GM21526 (cell line): ENCODE measurements around the gene MRGPRF.

Experiments
- ATAC-seq: cut with Tn5 transposase; IDR thresholded peaks from one replicate; pipeline ENCODE4 v1.9.1; 2021; ENCODE audit warnings: moderate library complexity; ENCODE audit not compliant: unreplicated experiment, low FRiP score

The MRGPRF gene

GRCh38 chr11:68969386-68969785, 43.7 kb downstream of the MRGPRF start:
- ATAC-seq, result no peak

GRCh38 chr11:68968306-68969250, 44.5 kb downstream of the MRGPRF start:
- ATAC-seq, result no peak

- no peak for ATAC-seq
These were observed 45.9 kb downstream of the MRGPRF start for GRCh38 chr11:68966894-68967780.

DNA sequence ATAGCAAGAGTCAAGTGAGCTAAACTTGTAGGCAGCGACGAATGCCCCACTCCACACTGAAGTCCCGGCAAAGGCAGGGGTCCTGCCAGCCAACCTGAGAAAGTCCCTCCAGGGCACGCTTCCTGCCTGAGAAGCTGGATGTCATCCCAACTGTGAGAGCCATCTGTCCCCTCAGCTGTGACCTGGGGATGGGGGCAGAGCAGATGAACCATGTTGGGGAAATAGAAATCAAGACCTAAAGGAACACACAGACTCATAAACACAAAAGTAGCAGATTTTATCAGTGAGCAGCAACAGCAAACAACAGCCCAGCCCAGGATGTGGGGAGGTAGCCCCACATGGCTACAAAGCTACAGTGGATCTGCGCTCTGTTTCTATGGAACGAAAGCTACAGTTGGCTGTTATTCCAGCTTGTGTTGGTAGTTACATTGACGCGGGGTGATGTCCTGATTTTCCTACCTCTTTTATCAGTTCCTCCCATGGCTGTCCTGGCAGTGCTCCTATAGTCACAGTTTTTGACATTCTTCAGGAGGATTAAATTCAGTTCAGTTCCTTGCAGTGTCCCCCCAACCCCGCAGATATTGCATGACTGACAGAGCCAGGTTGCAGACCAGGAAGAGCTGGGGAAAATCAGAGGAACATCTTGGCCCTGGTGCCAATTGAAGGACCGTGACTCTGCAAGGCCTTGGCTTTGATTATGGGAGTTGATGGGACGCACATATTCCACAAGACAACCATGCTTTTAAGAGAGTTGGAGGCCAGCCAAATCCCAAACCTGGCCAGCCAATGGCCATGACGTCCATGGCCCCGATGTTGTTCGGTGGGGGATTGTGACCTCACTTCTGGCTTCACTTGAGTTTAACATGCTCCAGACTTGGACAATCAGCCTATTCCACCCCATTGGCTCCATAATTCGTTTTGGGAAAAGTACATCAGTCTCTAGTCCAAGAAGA, 46.9 kb downstream of the MRGPRF start:
- no peak for ATAC-seq

DNA sequence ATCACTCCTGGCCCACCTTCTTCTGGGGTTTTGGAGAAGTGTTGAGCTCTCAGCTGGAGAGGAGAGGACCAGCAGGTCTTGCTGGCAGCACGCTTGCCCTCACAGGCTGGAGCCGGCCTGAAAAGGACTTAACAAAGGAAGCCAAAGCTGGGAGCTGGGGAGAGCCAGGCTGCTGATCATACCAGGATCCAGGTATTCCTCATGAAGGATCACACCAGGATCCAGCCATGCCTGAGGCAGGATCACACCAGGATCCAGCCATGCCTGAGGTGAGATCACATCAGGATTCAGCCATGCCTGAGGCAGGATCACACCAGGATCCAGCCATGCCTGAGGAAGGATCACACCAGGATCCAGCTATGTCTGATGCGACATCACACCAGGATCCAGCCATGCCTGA, 49.3 kb downstream of the MRGPRF start:
- no peak for ATAC-seq

DNA sequence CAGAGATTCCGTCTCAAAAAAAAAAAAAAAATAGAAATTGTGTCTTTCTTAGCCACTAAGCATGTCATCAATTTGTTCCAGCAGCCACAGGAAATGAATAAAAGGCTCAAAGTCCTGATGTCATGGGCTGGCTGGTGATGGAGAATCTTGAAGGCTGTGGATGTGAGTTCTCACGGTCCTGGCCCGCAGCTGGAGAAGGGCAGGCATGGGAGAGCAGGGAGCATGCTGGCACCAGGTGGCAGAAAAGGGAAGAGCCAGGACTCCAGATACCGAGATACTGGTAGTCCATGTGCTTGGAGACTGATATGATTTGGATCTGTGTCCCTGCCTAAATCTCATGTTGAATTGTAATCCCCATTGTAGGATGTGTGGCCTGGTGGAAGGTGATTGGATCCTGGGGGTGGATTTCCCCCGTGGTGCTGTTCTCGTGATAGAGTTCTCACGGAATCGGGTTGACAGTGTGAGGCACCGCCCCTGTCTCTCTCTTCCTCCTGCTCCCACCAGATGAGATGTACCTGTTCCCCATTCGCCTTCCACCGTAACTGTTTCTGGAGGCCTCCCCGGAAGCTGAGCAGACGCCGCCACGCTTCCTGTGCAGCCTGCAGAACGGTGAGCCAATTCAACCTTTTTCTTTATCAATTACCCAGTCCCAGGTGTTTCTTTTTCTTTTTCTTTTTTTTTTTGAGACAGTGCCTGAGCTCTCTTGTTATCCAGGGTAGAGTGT, 50.4 kb downstream of the MRGPRF start:
- ATAC-seq, result no peak

GRCh38 chr11:68961245-68961644, 51.8 kb downstream of the MRGPRF start:
- ATAC-seq, result no peak

- ATAC-seq, result no peak
These were observed 52.6 kb downstream of the MRGPRF start for GRCh38 chr11:68960294-68961071.

GRCh38 chr11:68959465-68960293, 53.4 kb downstream of the MRGPRF start:
- ATAC-seq, result no peak

GRCh38 chr11:68958211-68958610, 54.8 kb downstream of the MRGPRF start:
- ATAC-seq, result no peak

DNA sequence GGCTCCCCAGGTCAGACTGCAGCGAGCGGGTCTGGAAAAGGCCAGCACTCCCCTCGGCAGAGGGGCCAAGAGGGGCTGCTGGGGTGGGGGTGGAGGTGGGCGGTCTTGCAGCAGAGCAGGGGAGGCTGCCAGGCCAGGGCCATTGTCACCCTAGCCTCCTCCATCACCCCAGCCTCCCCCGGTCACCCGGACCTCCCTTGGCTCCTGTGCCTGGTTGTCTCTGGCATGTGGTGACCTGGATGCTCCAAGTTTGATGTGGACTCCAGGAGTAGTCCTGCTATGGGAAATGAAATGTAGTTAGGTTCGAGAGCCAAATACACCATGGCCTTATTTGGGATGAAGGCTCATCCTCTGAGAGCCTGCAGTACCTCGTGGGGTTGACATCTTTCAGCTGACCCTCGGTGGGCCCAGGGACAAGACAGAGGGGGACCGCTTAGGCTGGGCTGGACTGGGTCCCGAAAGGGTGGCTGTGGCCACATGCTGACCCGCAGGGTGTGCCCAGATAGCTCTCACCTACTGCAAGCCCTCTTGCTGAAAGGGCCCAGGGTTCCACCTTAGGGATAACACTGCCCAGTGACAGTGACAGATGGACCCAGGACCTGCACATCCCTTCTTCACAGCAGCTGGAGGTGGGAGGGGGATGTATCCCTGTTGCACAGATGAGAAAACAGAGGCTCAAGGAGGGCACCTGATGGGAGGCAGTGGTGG, 56.3 kb downstream of the MRGPRF start:
- ATAC-seq, result no peak

DNA sequence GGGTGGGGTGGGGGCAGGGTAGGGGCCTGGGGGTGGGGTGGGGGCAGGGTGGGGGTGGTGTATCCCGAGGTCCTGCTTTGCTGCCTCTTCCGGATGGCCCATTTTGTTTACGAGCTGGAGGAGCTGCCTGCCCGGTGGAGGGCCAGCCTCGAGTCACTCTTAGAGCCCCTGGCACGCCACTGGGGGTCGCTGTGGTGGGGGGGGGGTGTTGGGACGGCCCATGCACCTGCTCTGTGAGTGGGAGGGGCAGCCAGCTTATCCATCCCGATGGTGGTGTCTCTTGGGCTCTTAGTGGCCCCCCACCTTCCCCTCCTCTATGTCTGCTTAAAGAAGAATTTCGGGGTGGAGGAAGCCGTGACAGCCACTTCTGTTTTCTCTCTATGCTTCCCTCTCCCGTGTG, 56.9 kb downstream of the MRGPRF start:
- ATAC-seq, result no peak

DNA sequence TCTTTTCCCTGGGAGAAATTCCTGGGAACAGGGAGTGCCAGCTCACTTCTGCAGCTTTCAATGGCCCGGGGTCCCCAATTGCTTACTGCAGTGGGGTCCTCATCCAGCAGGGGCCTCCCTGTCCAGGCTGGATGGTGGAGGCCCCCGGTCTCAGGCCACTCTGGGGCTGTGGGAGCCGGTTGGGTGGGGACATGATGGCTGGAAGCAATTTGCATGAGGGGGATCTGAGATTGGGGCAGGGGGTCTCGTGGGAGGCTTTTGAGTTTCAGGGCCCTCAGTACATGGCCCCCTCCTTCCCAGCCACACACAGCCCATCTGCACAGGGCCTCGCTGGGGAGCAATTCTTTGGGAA, 57.5 kb downstream of the MRGPRF start:
- no peak for ATAC-seq

DNA sequence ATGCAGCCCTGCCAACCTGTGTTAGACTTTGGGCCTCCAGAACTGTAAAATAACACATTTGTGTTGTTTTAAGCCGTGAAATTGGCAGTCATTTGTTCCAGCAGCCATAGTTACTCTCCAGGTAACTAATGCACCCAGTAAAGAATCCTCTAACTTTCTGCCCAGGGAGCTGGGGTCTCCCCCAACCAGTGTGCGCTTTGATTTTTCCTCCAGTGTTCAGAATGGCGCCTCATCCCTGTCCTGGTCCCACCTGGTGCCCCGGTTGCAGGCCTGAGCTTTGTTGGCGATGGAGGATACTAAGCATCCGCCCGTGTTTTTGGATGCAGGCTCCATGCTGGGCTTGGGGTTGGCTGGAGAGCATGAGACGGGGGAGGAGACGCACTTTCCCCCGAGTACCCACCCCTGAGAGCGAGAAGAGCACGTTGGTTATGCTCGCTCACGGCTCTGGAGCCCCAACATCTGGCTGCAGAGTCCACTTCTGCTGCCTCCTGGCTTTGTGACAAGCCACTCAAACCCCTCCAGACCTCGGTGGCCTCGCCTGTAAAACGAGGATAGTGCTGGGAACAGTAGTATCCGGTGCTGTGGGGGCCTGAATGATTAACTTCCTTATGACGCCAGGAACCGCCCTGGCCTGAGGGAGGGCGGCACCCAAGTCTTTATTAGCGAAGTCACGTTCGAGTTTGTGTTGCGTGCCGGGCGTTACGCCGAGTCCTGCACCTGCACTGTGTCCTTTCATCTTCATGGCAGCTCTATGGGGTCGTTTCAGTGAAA, 58.0 kb downstream of the MRGPRF start:
- ATAC-seq, result no peak
